ENCODE results near the gene ERVW-1. TPM values are rescaled to one million over a fixed set of nuclear protein-coding genes. Genes with fewer than 3 reads are reported as not detected.

Gene ERVW-1
- not detected in 2 replicates for total RNA-seq

GRCh38 chr7:92477681-92478080, at the start of gene ERVW-1:
Gene ERVW-1 (minus strand): TSS chr7:92477946. CDS start chr7:92470381, 7,565 bp downstream.

GRCh38 chr7:92447345-92448204, 30.2 kb downstream of the ERVW-1 start, which contains the start of gene GATAD1:
Gene GATAD1 (plus strand): TSS chr7:92447482. CDS start chr7:92447730, 248 bp downstream.

Other genes with a start within 250 kb of the ERVW-1 start
- 41.2 and 47.6 TPM in 2 replicates for gene KRIT1, start 232.0 kb downstream of the ERVW-1 start, total RNA-seq
- gene ANKIB1, start 232.0 kb downstream of the ERVW-1 start, total RNA-seq: 23.8 and 29.0 TPM in 2 replicates
- 18.0 and 19.5 TPM in 2 replicates for gene GATAD1, start 30.5 kb downstream of the ERVW-1 start, total RNA-seq
- 6.9 and 11.9 TPM in 2 replicates for gene PEX1, start 50.6 kb upstream of the ERVW-1 start, total RNA-seq
- gene RBM48, start 50.8 kb upstream of the ERVW-1 start, total RNA-seq: 7.1 and 10.4 TPM in 2 replicates
- gene FAM133B, start 112.4 kb upstream of the ERVW-1 start, total RNA-seq: 10.3 and 12.4 TPM in 2 replicates